Measurements from ENCODE around the gene TRMO. TPM values are rescaled to one million over a fixed set of nuclear protein-coding genes. Genes with fewer than 3 reads are reported as not detected.

The TRMO gene
- total and polyA plus RNA-seq, 2 of the 8 experiments (the other 6 are each of a cell fraction or from before 2014, with no cell fraction given) = 4.6 to 5.6 TPM

DNA sequence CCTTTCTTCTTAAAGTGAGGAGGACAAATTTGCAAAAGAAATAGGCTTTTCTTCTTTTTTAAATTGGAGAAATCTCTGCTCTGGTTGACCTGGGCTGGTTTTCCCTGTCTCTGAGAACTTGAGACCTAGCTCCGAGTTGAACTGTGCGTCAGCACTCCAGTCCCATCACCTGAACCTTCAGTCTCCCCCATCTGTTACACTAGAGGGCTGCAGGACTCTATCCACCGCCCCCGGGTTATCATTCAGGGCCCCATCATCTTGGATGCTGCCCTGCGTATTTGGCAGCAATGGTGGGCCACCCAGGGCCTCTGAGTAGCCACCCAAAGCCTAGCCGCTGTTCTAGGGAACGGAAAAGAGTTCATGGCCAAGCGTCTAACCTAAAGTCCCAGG is 66.8 kb downstream of the TRMO start (continued):
- TF ChIP-seq SAP30 (IDR thresholded peaks at IDR 0.05; ENCODE audit: insufficient read depth, insufficient replicate concordance, low read length) = no peak
- no peak for TF ChIP-seq BACH1 (IDR thresholded peaks at IDR 0.05; ENCODE audit: low read length)
- no peak for TF ChIP-seq POLR2AphosphoS5 (IDR thresholded peaks at IDR 0.05; ENCODE audit: low read depth, low read length)
- TF ChIP-seq BRCA1 (IDR thresholded peaks at IDR 0.05; ENCODE audit: low read depth, low read length) = no peak
- TF ChIP-seq, protein P1, sequence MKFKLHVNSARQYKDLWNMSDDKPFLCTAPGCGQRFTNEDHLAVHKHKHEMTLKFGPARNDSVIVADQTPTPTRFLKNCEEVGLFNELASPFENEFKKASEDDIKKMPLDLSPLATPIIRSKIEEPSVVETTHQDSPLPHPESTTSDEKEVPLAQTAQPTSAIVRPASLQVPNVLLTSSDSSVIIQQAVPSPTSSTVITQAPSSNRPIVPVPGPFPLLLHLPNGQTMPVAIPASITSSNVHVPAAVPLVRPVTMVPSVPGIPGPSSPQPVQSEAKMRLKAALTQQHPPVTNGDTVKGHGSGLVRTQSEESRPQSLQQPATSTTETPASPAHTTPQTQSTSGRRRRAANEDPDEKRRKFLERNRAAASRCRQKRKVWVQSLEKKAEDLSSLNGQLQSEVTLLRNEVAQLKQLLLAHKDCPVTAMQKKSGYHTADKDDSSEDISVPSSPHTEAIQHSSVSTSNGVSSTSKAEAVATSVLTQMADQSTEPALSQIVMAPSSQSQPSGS (IDR thresholded peaks at IDR 0.05; ENCODE audit: low read length) = no peak
- TF ChIP-seq, protein P2, sequence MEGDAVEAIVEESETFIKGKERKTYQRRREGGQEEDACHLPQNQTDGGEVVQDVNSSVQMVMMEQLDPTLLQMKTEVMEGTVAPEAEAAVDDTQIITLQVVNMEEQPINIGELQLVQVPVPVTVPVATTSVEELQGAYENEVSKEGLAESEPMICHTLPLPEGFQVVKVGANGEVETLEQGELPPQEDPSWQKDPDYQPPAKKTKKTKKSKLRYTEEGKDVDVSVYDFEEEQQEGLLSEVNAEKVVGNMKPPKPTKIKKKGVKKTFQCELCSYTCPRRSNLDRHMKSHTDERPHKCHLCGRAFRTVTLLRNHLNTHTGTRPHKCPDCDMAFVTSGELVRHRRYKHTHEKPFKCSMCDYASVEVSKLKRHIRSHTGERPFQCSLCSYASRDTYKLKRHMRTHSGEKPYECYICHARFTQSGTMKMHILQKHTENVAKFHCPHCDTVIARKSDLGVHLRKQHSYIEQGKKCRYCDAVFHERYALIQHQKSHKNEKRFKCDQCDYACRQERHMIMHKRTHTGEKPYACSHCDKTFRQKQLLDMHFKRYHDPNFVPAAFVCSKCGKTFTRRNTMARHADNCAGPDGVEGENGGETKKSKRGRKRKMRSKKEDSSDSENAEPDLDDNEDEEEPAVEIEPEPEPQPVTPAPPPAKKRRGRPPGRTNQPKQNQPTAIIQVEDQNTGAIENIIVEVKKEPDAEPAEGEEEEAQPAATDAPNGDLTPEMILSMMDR (IDR thresholded peaks at IDR 0.05; ENCODE audit: control extremely low read depth in 1 of 3, insufficient read depth in 1 of 3, low read depth in 1 of 3, low read length in 3 of 3) = no peak
- no peak for TF ChIP-seq CREB1 (IDR thresholded peaks at IDR 0.05)
- no peak for TF ChIP-seq ZNF274 (IDR thresholded peaks at IDR 0.05; ENCODE audit: borderline replicate concordance, extremely low read depth, low read length)
- TF ChIP-seq CBX5 (IDR thresholded peaks at IDR 0.05; ENCODE audit: low read depth, low read length) = no peak
- TF ChIP-seq RAD21 (IDR thresholded peaks at IDR 0.05 in 1 of 2, conservative IDR thresholded peaks at IDR 0.05 in 1 of 2; ENCODE audit: low read depth in 2 of 2, low read length in 2 of 2) = peak in 1 of 2 experiments; percentile 8; a peak in 1 of 4 replicates
- no peak for TF ChIP-seq SIN3A (conservative IDR thresholded peaks at IDR 0.05 in 1 of 2, IDR thresholded peaks at IDR 0.05 in 1 of 2; ENCODE audit: low read depth in 1 of 2, low read length in 2 of 2)
- TF ChIP-seq JUN (IDR thresholded peaks at IDR 0.05; ENCODE audit: low read depth, low read length) = no peak
- TF ChIP-seq, protein P3, sequence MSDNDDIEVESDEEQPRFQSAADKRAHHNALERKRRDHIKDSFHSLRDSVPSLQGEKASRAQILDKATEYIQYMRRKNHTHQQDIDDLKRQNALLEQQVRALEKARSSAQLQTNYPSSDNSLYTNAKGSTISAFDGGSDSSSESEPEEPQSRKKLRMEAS (IDR thresholded peaks at IDR 0.05) = no peak

Measured in H1 (cell line).